ENCODE data around the gene FLOT2. TPM values are rescaled to one million over a fixed set of nuclear protein-coding genes. Genes with fewer than 3 reads are reported as not detected.
"Not testable (repeated sequence)": the region's sequence is repeated elsewhere in the genome, so short reads cannot be mapped to it uniquely, and the experiment has no call there.

FLOT2 gene
- total and polyA plus RNA-seq, 9 donors: 24.5 to 77.3 (median 75.3) TPM

DNA sequence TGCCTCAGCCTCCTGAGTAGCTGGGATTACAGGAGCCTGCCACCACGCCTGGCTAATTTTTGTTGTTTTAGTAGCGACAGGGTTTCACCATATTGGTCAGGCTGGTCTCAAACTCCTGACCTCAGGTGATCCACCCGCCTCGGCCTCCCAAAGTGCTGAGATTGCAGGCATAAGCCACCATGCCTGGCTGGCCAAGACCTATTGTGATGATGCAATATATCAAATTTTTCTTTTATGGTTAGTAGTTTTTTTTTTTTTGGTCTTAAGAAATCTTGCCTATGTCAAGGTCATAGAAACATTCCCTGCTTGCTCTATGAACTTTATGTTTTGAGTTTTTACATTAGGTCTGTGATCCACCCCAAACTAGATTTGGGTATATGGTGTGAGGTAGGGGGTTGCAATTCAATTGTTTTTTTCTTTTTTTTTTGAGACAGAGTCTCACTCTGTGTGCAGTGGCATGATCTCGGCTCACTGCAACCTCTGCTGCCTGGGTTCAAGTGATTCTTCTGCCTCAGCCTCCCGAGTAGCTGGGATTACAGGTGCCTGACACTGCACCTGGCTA is 20.3 kb downstream of the FLOT2 start:
- H3K4me1 ChIP-seq (ENCODE audit: control insufficient read depth, insufficient read depth, low read length); H3K9me3 ChIP-seq (replicated peaks; ENCODE audit: control insufficient read depth, low read depth, low read length); H3K27ac ChIP-seq (ENCODE audit: low read length); DNase-seq; H3K27me3 ChIP-seq (ENCODE audit: control insufficient read depth, insufficient read depth, low read length); H3K4me3 ChIP-seq (ENCODE audit: low read length): not testable (repeated sequence)
- WGBS (ENCODE audit: insufficient coverage): 100% methylated on average over 2 of the region's 6 CpGs
- peaks cover 38% of the 10 kb centered on the region for H3K36me3 ChIP-seq (ENCODE audit: control insufficient read depth, insufficient read depth, low read length)

DNA sequence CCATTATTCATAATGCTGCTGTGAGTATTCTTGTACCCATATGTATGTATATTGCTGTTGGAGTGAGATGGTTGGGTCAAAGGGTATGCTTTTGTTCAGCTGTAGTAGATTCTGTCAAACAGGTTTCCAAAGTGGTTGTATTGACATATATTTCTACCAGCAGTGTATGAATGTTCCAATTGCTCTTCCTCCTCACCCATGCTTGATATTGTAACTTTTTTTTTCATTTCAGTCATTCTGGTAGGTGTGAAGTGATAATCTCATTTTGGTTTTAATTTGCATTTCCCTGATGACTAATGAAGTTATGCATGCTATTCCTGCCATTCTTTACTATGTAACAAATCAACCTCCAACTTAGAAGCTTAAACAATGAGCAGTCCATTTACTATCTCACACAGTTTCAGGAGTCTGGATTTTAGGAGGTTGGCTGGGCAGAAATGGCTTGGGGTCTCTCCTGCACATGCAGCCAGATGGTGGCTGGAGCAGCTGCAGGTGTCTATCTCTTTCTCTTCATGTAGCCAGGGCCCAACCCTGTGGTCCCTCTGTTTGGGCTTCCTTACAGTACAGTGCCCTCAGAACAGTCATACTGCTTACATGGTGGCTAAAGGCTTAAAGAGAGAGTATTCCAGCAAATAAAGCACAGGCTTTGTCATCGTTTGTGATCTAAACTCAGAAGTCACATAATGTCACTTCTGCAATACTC is 21.5 kb downstream of the FLOT2 start:
- Histone ChIP-seq H3K36me3 (ENCODE audit: control insufficient read depth, insufficient read depth, low read length) (peaks cover 25% of the 10 kb centered on the region), H3K4me1 (ENCODE audit: control insufficient read depth, insufficient read depth, low read length) (no peaks in the 10 kb centered on the region), H3K27me3 (ENCODE audit: control insufficient read depth, insufficient read depth, low read length) (no peaks in the 10 kb centered on the region), H3K4me3 (ENCODE audit: low read length) (no peak overlapping the region), H3K27ac (ENCODE audit: low read length) (no peak overlapping the region), H3K9me3 (replicated peaks; ENCODE audit: control insufficient read depth, low read depth, low read length) (no peaks in the 10 kb centered on the region)
- DNase-seq: no peak
- WGBS (ENCODE audit: insufficient coverage): no CpG with 5 or more reads among the region's 1 CpG

DNA sequence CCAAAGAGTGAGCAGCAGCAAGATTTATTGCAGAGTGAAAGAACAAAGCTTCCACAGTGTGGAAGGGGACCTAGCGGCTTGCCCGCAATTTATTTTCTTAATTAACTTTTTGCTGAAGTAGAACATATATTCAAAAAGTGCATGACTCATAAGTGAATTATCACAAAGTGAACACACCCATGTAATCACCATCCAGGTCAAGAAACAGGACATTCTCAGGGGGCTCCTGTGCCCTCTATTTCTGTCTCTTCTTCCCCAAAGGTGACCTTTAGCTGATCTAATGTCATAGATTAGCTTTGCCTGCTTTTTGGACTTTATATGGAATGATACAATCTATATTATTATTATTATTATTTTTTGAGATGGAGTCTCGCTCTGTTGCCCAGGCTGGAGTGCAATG is 22.8 kb downstream of the FLOT2 start:
- no peak overlapping the region for H3K27ac ChIP-seq (ENCODE audit: low read length)
- WGBS (ENCODE audit: insufficient coverage): no CpG with 5 or more reads among the region's 3 CpGs
- DNase-seq: no peak
- H3K4me1 ChIP-seq (ENCODE audit: control insufficient read depth, insufficient read depth, low read length): no peaks in the 10 kb centered on the region
- H3K9me3 ChIP-seq (replicated peaks; ENCODE audit: control insufficient read depth, low read depth, low read length): no peaks in the 10 kb centered on the region
- H3K36me3 ChIP-seq (ENCODE audit: control insufficient read depth, insufficient read depth, low read length): peaks cover 13% of the 10 kb centered on the region
- no peaks in the 10 kb centered on the region for H3K27me3 ChIP-seq (ENCODE audit: control insufficient read depth, insufficient read depth, low read length)
- H3K4me3 ChIP-seq (ENCODE audit: low read length): no peak overlapping the region

GRCh38 chr17:28873839-28874238 is 23.7 kb downstream of the FLOT2 start:
- WGBS (ENCODE audit: insufficient coverage): no CpG with 5 or more reads among the region's 7 CpGs
- Histone ChIP-seq H3K9me3 (replicated peaks; ENCODE audit: control insufficient read depth, low read depth, low read length) (no peaks in the 10 kb centered on the region), H3K4me1 (ENCODE audit: control insufficient read depth, insufficient read depth, low read length) (no peaks in the 10 kb centered on the region), H3K36me3 (ENCODE audit: control insufficient read depth, insufficient read depth, low read length) (peaks cover 4% of the 10 kb centered on the region), H3K27ac (ENCODE audit: low read length) (no peak overlapping the region), H3K27me3 (ENCODE audit: control insufficient read depth, insufficient read depth, low read length) (no peaks in the 10 kb centered on the region), H3K4me3 (ENCODE audit: low read length) (no peak overlapping the region)
- no peak for DNase-seq

- no peak overlapping the region for H3K4me3 ChIP-seq (ENCODE audit: low read length)
- no peaks in the 10 kb centered on the region for H3K4me1 ChIP-seq (ENCODE audit: control insufficient read depth, insufficient read depth, low read length)
- H3K36me3 ChIP-seq (ENCODE audit: control insufficient read depth, insufficient read depth, low read length): no peaks in the 10 kb centered on the region
- H3K27ac ChIP-seq (ENCODE audit: low read length): no peak overlapping the region
- WGBS (ENCODE audit: insufficient coverage): 71% methylated on average over 4 of the region's 6 CpGs
- H3K9me3 ChIP-seq (replicated peaks; ENCODE audit: control insufficient read depth, low read depth, low read length): no peaks in the 10 kb centered on the region
- DNase-seq: no peak
- no peaks in the 10 kb centered on the region for H3K27me3 ChIP-seq (ENCODE audit: control insufficient read depth, insufficient read depth, low read length)
These were observed 26.4 kb downstream of the FLOT2 start for GRCh38 chr17:28871056-28871579.

GRCh38 chr17:28867276-28867675 is 30.3 kb downstream of the FLOT2 start:
- H3K36me3 ChIP-seq (ENCODE audit: control insufficient read depth, insufficient read depth, low read length): peaks cover 2% of the 10 kb centered on the region
- 89% methylated on average over 3 of the region's 7 CpGs for WGBS (ENCODE audit: insufficient coverage)
- H3K9me3 ChIP-seq (replicated peaks; ENCODE audit: control insufficient read depth, low read depth, low read length): no peaks in the 10 kb centered on the region
- H3K27me3 ChIP-seq (ENCODE audit: control insufficient read depth, insufficient read depth, low read length): no peaks in the 10 kb centered on the region
- DNase-seq: no peak
- no peak overlapping the region for H3K27ac ChIP-seq (ENCODE audit: low read length)
- H3K4me3 ChIP-seq (ENCODE audit: low read length): no peak overlapping the region
- no peaks in the 10 kb centered on the region for H3K4me1 ChIP-seq (ENCODE audit: control insufficient read depth, insufficient read depth, low read length)

- no peaks in the 10 kb centered on the region for H3K4me1 ChIP-seq (ENCODE audit: control insufficient read depth, insufficient read depth, low read length)
- H3K27me3 ChIP-seq (ENCODE audit: control insufficient read depth, insufficient read depth, low read length): no peaks in the 10 kb centered on the region
- DNase-seq: no peak
- no peak overlapping the region for H3K27ac ChIP-seq (ENCODE audit: low read length)
- WGBS (ENCODE audit: insufficient coverage): 92% methylated on average over 2 of the region's 13 CpGs
- peaks cover 11% of the 10 kb centered on the region for H3K36me3 ChIP-seq (ENCODE audit: control insufficient read depth, insufficient read depth, low read length)
- no peak overlapping the region for H3K4me3 ChIP-seq (ENCODE audit: low read length)
- H3K9me3 ChIP-seq (replicated peaks; ENCODE audit: control insufficient read depth, low read depth, low read length): no peaks in the 10 kb centered on the region
These were observed 31.4 kb downstream of the FLOT2 start for GRCh38 chr17:28865946-28866752.

- no peaks in the 10 kb centered on the region for H3K4me1 ChIP-seq (ENCODE audit: control insufficient read depth, insufficient read depth, low read length)
- no peak overlapping the region for H3K27ac ChIP-seq (ENCODE audit: low read length)
These were observed 32.3 kb downstream of the FLOT2 start for GRCh38 chr17:28864991-28865849.

DNA sequence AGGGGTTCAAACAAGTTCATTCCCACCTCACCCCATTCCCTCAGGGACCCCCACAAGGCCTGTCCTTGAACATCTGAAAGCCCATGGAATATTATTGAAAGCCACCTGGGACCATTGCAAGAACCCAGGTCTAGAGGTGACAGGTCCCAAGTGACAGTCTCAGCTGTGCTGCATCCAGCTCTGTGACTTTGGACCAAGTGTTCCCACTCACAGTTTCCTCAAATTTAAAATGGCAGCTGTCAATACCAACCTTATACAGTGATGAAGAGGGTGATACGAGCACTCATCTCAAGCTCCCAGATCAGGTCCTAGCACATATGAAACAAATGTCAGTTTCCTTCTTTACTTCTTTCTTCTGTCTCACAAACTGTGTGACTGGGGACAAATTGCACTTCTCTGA is 33.6 kb downstream of the FLOT2 start:
- peaks cover 26% of the 10 kb centered on the region for H3K36me3 ChIP-seq (ENCODE audit: control insufficient read depth, insufficient read depth, low read length)
- no CpG with 5 or more reads among the region's 1 CpG for WGBS (ENCODE audit: insufficient coverage)
- no peak for DNase-seq
- no peaks in the 10 kb centered on the region for H3K27me3 ChIP-seq (ENCODE audit: control insufficient read depth, insufficient read depth, low read length)
- H3K4me1 ChIP-seq (ENCODE audit: control insufficient read depth, insufficient read depth, low read length): no peaks in the 10 kb centered on the region
- H3K27ac ChIP-seq (ENCODE audit: low read length): no peak overlapping the region
- no peak overlapping the region for H3K4me3 ChIP-seq (ENCODE audit: low read length)
- no peaks in the 10 kb centered on the region for H3K9me3 ChIP-seq (replicated peaks; ENCODE audit: control insufficient read depth, low read depth, low read length)

More at GRCh38 chr17:28864991-28865849, 32.3 kb downstream of the FLOT2 start:
- Histone ChIP-seq H3K4me3 (ENCODE audit: low read length) (no peak overlapping the region), H3K9me3 (replicated peaks; ENCODE audit: control insufficient read depth, low read depth, low read length) (no peaks in the 10 kb centered on the region), H3K27me3 (ENCODE audit: control insufficient read depth, insufficient read depth, low read length) (no peaks in the 10 kb centered on the region), H3K36me3 (ENCODE audit: control insufficient read depth, insufficient read depth, low read length) (peaks cover 17% of the 10 kb centered on the region)
- WGBS (ENCODE audit: insufficient coverage): 72% methylated on average over 6 of the region's 11 CpGs
- no peak for DNase-seq

Measured in muscle of leg (tissue), 11 donors.